ENCODE results near the gene MOCS1.

DNA sequence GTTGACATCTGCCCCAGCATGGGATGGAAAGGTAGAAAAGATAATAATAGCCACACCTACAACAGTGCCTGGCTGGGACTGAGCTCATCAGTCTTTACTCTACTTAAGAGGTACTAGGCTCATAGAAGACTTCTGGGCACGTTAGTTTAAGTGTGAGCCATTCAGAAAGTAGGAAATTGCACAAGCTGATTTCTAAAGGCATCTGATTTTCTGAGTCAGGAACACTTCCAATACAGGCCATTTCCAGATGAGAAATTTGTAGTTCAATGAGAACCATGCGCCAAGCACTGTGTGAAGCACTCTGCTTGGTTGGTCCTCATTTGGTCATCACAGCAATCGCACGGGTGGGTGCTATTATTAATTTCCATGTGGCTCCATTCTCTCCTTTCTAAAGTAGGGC lies 42.3 kb downstream of the MOCS1 start:
- TF ChIP-seq EZH2phosphoT487 (IDR thresholded peaks at IDR 0.05; ENCODE audit: insufficient read depth, low read depth) (no peak), EZH2 (IDR thresholded peaks at IDR 0.05; ENCODE audit: insufficient read depth, poor library complexity, severe bottlenecking) (no peak)
